Right lung (tissue), 5 donors: ENCODE data around the gene PLEKHG3. TPM values are rescaled to one million over a fixed set of nuclear protein-coding genes. Genes with fewer than 3 reads are reported as not detected.
"Not testable (repeated sequence)": the region's sequence is repeated elsewhere in the genome, so short reads cannot be mapped to it uniquely, and the experiment has no call there.

Source experiments
- DNase-seq, 2 donors: peaks; one replicate each; pipeline ENCODE4 v3.0.0-alpha.2; 2013
- polyA plus RNA-seq, 5 donors: library from polyadenylated mRNA; unstranded; fragments of 120-200 nt; gene quantifications; one replicate each; pipeline versions ENCODE4 v1.2.1 to v1.2.3, GENCODE V29; 2013; ENCODE audit warnings: inconsistent platforms in 1 of 5, low replicate concordance in 1 of 5; ENCODE audit not compliant: insufficient read length in 5 of 5, insufficient read depth in 1 of 5

Gene PLEKHG3
- polyA plus RNA-seq, 5 donors = 49.0 to 64.8 (median 59.4) TPM

DNA sequence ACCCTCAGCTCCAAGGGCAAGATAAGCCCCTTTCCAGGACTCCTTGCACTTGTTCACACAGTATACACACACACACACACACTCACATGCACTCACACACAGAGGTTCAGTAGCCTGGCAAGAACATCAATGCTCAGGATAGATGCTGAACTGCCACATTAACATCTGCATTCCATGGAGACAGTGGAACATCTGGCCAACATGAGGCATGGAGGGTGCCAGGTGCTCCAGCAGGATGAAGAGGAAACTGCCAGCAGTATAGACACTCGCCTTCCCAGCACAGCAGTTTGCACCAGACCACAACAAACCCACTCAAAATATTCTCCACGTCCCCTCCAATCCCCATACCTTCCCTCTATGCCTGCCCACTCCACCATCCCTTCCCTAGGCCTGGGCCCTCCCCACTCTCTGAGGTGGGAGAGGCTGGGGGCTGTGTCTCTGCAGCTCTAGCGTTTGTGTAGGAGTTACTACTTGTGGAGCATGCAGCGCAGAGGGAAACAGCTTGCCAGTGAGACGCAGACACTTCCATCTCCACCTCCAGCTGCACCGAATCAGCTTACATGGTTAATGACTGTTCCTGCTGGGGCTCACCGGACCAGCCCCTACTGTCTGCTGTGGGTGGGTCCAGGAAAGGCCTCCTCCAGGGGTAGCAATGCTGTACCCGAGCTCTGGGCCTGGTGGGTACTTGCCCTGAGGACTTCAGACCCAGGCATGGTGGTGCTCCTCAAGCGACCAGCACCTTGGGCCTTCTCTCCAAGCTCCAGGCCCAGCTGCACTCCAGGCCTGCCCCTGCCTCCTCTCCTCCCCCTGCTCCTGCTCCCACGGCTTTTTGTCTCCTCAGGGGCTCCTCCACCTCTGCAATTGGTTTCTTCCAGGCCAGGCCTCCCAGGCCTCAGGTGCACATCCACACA is 18.6 kb upstream of the PLEKHG3 start:
- DNase-seq = no peak

DNA sequence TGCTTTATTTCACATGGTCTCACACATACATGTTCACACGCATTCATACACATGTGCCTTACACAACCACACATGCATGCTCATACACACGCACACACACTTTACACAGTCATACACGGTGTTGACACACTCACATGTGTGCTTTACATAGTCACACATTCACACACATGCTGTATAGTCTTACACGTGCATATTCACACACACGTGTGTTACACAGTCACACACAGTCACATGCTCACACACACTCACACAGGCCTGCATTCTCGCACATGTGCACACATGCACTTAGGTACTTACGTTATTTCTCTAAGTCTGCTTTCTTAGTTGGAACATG is 18.0 kb upstream of the PLEKHG3 start:
- DNase-seq = no peak

- no peak for DNase-seq
Observed at GRCh38 chr14:64688031-64688430, 16.2 kb upstream of the PLEKHG3 start.

DNA sequence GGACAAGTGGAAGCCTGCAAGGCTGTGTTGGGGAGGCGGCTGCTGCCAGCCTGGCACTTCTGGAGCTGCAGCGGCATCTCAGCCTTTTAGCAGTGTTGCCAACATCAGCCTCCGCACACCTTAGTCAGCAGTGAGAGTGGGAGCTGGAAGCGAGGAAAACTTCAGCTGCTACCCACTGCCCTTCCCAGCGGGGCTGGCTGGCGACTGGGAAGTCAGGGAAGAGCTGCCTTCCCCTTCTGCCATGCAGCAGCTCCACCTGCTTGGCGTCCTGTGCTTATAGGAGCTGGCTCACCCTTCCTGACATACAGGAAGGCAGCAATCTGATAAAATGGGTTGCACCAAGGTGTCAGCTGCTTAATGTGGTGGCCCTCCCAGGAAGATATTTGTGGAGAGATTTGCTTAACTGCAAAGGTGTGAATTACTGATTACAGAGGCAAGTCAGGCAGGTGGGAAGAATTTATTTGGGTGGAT is 15.4 kb upstream of the PLEKHG3 start:
- DNase-seq = no peak

DNA sequence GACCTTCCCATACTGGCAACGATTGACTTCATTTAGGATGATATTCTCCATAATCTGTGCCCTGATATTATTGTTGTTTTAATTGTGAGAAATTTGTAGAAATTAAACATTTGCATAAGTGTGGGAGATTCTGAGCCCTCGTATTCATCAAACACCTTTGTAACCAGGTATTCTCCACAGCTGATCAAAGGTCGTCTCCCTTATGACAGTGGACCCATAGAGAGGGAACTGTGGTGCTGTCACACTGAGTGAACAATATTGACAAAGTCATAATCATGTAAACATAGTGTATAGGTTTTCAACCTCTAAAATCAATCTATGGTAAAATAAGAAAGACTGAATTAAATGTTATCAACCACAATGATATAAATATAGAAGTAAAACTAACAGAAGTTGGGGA is 14.9 kb upstream of the PLEKHG3 start:
- no peak for DNase-seq

DNA sequence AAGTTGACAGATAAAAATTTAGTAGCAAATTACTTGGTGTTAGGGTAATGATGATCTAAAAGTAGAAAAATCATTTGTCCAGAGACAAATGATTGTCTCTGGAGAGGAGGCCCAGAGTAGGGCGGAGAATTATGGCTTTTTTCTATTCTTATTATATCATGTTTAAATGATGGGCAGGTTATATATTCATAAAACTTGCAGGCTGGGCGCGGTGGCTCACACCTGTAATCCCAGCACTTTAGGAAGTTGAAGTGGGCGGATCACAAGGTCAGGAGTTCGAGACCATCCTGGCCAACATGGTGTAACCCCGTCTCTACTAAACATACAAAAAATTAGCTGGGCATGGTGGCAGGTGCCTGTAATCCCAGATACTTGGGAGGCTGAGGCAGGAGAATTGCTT is 13.6 kb upstream of the PLEKHG3 start:
- DNase-seq = not testable (repeated sequence)

- no peak for DNase-seq
Observed at GRCh38 chr14:64691376-64691775, 12.8 kb upstream of the PLEKHG3 start.

DNA sequence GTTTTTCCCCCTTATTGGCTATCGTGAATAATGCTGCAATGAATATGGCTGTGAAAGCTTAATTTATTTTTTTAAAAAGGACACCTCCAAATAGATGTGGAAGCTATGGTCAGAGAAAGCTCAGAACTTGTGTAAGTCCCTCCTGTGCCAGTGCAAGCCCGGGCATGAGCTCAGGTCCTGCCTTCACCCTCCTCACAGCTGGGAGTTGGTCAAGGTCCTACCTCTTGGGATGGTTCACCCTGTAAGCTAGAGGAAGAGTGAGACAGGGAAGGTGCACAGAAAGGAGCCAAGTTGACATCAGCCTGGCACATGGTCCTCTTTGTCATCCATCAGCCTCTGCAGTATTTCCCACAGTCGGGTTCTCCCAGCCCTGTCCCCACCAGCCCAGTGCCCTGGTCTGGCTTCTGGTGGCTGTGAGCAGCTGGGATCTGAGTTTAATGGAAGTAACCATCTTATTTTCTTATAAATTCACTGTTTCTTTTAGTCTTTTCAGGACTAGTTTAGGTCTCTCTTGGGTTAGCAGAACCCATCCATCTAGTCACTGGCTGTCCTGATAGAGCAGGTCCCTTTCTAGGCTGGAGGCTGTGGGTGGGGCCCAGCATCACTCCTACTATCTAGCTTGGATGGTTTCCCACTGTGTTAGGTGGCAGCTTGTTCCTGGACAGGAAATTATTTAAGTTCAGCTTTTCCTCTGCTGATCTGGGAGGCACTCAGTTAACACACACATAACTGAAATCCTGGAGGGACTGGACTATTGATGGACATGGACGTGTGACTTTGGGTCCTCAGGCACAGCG is 11.8 kb upstream of the PLEKHG3 start:
- no peak for DNase-seq

GRCh38 chr14:64692986-64693809 is 11.0 kb upstream of the PLEKHG3 start:
- no peak for DNase-seq

DNA sequence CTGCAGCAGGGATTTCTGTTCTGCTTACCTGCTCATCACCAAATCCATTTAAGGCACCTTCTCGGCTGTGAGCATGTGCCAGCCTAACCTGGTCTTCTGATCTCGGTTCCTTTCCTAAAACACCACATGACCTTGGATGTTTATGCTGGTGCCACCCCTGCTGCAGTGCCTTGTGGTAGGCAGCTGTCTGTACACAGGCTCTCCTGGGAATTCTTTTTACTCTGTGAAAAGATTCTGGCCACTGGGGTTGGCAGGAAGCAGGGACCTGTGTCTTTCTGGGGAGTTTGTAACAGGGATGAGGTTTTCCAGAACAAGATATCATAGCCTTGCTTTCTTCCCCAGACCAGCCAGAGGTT is 10.4 kb upstream of the PLEKHG3 start:
- no peak for DNase-seq

DNA sequence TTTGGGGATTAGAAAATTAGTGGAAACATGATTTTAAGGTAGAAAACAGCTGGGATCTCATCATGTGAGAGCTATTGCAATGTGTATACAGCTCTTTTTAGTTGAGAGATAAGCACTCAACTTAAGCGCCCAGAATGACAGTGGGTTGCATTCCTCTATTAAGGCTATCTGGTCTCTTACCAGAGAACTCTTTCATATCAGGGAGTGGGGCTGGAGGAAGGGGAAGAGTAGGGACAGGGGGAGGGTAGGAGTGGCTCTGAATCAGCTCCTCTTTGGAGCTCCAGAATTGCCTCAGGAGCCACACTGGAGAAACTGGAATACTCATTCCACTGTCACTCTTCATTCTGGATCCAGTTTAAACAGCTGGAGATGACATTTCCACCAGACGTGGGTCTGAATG is 9.2 kb upstream of the PLEKHG3 start:
- no peak for DNase-seq

DNA sequence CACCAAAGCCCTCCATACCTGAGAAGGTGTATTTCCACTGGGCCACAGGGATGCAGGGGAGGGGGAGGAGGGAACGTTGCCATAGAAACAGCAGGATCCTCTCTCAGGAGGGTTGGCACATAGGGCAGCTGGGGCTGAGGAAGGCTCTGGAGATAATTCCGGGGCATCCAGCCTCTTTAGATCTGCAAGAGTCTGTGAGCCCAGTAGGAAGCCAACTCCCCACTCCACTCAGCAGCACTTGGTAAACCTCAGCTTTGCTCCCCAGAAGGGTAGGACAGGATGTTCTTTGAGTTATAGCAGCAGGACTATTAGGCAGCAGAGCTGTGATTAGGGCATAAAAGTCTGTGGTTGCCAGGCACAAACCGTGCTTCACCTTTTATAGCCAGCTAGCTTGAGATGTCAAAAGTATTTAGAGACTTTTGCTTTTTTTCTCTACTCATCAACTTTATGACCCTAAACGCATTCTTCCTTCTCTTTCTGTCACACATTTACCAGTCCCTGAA is 7.8 kb upstream of the PLEKHG3 start:
- no peak for DNase-seq

- no peak for DNase-seq
Observed at GRCh38 chr14:64698903-64699302, 5.3 kb upstream of the PLEKHG3 start.

DNA sequence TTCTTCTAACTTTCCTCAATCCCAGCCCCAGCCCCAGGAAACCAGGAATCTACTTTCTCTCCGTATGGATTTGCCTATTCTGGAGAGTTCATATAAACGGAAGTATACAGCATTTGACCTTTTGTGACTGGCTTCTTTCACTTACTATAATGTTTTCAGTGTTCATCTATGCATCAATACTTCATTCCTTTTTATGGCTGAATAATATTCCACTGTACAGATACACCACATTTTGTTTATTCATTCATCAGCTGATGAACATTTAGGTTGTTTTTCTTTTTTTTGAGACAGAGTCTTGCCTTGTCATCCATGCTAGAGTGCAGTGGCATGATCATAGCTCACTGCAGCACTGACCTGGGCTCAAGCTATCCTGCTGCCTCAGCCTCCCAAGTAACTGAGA is 3.9 kb upstream of the PLEKHG3 start:
- DNase-seq = no peak

GRCh38 chr14:64700894-64701293 is 3.3 kb upstream of the PLEKHG3 start:
- no peak for DNase-seq

DNA sequence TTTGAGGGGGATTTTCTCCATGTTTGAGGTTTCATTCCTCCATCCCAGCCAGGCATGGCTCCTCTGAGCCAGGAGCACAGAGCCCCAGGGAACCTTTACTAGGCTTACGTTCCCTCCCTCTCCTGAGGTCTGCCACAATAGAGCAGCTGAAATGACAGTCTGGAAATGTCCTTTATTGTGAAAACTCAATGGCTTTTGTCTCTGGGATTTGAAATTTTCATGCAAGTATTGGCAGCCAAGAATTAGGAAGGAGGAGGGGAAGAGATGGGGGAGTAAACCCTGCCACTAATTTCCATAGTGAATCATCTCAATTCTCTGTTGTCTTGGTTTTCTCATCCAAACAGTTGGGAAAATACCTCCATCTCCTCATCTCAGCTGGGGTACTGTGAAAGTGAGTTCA is 2.6 kb upstream of the PLEKHG3 start:
- DNase-seq = no peak

DNA sequence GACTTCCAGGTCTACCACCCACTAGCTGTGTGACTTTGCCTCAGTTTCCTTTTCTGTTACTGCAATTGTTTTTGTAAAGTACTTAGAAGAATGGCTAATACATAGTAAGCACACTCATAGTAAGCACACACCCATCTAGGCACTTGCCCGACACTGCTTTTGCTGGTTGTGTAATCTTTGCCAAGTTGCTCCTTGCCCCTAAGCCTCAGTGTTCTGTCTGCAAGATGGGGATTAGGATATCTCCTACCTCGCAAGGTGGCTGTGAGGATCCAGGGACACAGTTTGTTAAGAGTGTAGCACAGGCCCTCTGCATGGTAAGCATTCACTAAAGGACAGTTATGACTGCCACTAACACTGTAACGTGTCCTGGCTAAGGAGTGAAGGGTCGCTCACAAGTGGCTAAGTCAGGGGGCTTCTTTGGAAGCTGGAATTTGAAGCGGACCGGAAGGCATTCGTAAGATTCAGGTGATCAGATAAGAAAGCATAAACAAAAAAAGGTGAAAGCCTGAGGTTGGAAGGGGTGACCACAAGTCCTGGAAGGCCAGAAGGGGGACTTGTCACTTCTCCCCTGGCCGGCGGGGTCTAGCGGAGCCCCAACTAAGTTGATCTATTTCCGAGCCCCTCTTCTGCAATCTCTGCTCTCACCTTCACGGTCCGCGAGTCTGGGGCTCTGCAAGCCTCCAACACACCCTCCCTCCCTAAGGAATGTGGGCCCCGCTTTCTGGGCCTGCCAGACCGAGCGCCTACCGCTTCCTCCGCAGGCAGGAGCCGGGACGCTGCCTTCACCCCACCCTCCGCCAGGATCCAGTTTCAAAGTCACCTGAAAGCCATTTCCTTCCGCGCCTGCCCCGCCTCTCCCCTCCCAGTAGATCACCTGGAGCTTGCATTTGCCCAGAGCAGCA is 1.5 kb upstream of the PLEKHG3 start:
- DNase-seq = no peak

DNA sequence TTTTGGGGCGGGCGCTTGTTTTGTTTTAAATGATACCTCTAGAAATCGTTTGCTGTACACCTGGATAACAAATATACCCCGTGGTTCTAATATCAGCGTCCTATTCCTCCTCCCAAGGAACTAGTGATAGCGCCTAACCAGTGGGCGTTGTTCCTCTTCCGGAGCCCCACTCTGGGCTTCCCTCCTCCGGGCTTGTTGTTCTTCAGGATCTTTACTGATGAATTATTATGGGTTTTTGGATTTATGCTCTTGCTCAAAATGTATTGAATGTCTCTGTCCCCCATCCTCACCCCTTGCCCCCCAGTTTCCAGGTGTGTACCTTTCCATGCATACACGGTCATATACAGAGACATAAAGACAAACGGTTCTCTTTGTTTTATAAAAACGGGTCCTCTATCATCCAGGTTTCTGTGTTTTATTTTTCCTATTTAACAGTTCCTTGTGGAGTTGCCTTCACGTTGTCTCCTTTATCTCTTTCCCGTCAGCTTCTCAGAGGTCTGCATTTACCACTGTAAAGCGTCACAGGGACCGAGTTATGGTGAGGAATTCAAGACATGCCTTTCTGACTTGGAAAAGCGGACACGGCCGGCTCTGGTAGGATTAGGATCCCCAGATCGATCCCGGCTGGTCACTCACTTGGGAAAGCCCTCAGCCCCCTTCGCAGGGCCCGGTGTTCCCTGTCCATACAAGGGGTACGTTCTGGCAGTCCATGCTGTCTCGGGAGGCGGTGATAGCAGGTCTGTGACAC is 655 bp upstream of the PLEKHG3 start:
- DNase-seq = no peak

DNA sequence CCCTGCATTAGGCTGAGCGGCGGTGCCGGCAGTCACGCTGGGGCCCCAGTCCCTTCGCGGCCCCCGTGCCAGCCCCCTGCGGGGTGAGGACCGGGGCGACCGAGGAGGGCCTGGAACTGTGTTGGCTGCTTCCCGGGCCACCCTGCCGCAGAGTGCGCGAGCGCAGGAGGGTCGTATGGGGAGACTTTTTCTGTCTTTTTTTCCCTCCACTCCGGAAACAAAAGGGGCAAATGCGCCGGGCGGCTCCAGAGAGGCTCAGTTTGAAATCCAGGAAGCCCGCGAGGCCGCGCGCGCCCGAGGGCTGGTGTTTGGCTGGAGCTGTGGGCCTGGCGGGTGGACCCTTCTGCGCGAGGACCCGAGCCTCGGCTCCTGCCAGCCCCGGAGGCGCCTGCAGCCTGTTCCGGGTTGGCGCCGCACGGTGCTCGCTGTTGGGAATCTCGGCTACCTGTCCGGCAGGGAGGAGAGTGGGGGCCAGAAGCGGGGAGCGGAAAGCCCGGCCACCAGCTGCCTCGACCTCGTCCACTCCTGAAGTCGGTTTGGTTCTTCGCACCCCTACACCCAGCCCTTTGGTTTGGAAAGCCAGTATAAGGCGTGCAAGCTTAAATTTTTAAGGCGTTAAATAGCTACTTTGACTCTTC is 638 bp downstream of the PLEKHG3 start:
- DNase-seq = no peak
